HL-60/S4 (cell line): ENCODE results near the gene AUP1.

Experiments used
- in situ Hi-C: fragments of 300-500 bp; cut with MboI; formaldehyde crosslinking; loops from 2 replicates; pipeline ENCODE4 v1.14.3; 2022; ENCODE audit warnings: low sequenced_read_pairs

AUP1 gene

GRCh38 chr2:74499267-74499939 lies 30.1 kb downstream of the AUP1 start, which contains the start of gene LBX2:
Gene LBX2 (minus strand): TSS chr2:74499603. CDS start chr2:74499537, 66 bp downstream.
- in situ Hi-C loops: no loop called here

GRCh38 chr2:74498500-74499266 lies 30.8 kb downstream of the AUP1 start:
- in situ Hi-C loops: no loop called here

- in situ Hi-C loops: no loop called here
Measured at GRCh38 chr2:74497777-74498499, 31.6 kb downstream of the AUP1 start.

- in situ Hi-C loops: no loop called here
Measured at GRCh38 chr2:74496997-74497776, 32.3 kb downstream of the AUP1 start.

GRCh38 chr2:74495440-74495839 lies 34.1 kb downstream of the AUP1 start:
- in situ Hi-C loops: no loop called here

- in situ Hi-C loops: no loop called here
Measured at GRCh38 chr2:74493546-74493945, 36.0 kb downstream of the AUP1 start.

GRCh38 chr2:74491648-74492544 lies 37.6 kb downstream of the AUP1 start:
- in situ Hi-C loops: no loop called here

GRCh38 chr2:74489906-74490305 lies 39.6 kb downstream of the AUP1 start:
- in situ Hi-C loops: loop anchor here (10.0 kb wide), 1 partner anchor 95 kb away; no protein-coding TSS in a partner anchor

GRCh38 chr2:74488643-74489481 lies 40.6 kb downstream of the AUP1 start:
- in situ Hi-C loops: loop anchor here (10.0 kb wide), 1 partner anchor 96 kb away; no protein-coding TSS in a partner anchor

- in situ Hi-C loops: loop anchor here (10.0 kb wide), 1 partner anchor 99 kb away; no protein-coding TSS in a partner anchor
Measured at GRCh38 chr2:74486141-74486540, 43.4 kb downstream of the AUP1 start.

- in situ Hi-C loops: loop anchor here (10.0 kb wide), 1 partner anchor 101 kb away; no protein-coding TSS in a partner anchor
Measured at GRCh38 chr2:74483675-74484164, 45.8 kb downstream of the AUP1 start.

- in situ Hi-C loops: loop anchor here (10.0 kb wide), 1 partner anchor 102 kb away; no protein-coding TSS in a partner anchor
Measured at GRCh38 chr2:74482801-74483674, 46.5 kb downstream of the AUP1 start, which contains the start of the genes CCDC142 and TTC31. Gene CCDC142 (minus strand): TSS chr2:74482998. CDS start chr2:74482837, 161 bp downstream. Gene TTC31 (plus strand): TSS chr2:74483081. CDS start chr2:74483096, 15 bp downstream.

- in situ Hi-C loops: loop anchor here (10.0 kb wide), 1 partner anchor 103 kb away; no protein-coding TSS in a partner anchor
Measured at GRCh38 chr2:74481961-74482800, 47.3 kb downstream of the AUP1 start.

- in situ Hi-C loops: loop anchor here (10.0 kb wide), 1 partner anchor 103 kb away; no protein-coding TSS in a partner anchor
Measured at GRCh38 chr2:74481431-74481830, 48.1 kb downstream of the AUP1 start.
